Stimulated activated CD8-positive, alpha-beta memory T cell treated with anti-CD3 and anti-CD28 coated beads, Interleukin-12 subunit alpha, Interleukin-12 subunit beta, amount 100 ng/mL, for 24 hours (primary cell): ENCODE data around the gene PDCD4.

Experiments used
- DNase-seq: peaks from one replicate; pipeline ENCODE4 v3.0.0-alpha.2; 2020; ENCODE audit errors: extremely low read depth

The PDCD4 gene

GRCh38 chr10:110842326-110842904 is 29.3 kb upstream of the PDCD4 start:
- DNase-seq, result no peak

- DNase-seq, result no peak
These were observed 28.7 kb upstream of the PDCD4 start for GRCh38 chr10:110843031-110843430.

DNA sequence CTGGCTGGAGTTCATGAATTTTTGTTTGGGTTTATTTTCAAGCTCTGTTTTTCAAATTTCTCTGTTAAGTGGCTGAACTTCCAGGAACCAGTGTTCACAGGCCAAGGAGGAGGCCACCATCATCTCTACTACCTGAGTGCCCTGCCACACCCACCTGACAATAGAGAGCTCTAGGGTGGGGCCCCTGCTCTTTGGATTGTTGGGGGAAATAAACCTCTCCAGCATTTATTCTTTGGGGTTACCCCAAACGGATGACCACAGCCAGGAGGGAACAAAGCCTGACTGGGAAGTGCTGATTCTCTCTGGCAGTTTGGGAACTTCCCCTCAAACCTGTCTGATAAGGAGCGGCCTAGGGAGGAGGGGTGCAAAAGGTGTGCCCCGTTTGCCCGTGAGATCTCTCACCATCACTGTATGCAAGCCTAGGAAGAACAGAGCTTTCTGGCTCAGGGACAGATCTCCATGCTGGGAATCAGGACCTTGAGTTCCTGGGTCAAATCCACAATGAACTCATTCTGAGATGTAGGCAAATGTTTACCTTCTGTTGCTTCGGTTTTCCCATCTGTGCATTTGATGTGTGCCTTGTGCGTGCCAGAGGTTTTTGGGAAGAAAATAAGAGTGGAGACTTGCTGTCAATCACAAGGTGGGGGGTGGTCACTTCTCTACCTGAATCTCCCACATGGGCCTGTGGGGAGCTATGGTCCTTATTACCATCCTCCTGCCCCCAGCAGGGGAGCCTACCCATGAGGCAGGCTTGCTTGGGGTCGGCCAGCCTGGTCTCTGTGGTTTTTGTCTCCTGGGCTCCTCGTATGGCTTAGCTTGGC is 27.7 kb upstream of the PDCD4 start:
- DNase-seq, result no peak

DNA sequence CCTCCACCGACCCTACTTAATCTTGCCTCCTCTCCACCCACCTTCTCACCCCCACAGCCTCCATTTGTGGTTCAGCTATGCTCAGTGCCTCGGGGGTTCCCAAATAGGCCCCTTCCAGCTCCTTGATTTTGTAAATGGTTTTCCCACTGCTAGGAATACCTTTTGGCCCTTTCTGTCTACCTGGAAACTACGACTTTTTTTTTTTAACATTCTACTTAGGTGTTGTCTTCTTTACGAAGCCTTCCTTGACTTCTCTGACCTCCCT is 27.2 kb upstream of the PDCD4 start:
- no peak for DNase-seq

DNA sequence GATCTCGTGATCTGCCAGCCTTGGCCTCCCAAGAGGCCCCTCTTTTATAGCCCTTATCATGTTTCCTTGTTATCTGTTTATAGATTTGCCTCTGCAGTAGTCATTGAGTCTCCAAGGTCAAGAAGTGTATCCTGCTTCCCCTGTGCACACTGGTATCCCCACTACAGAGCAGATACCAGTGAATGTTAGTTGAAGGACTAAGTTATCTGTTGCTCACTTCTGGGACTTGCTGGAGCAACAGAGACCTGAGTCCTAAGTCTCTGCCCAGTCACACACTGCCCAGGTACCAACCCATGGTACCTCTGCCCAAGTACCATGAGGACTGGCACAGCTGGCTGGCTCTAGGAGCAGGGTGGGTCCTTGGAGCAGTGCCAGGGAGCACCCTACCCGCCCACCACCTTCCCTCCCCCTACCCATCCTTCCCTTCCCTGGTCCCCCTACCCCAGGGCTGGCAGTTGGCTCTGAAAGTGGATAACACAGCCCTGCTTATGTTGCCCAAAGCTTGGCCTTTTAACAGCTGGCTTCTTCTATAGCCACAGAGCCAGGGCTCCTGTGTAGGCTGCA is 26.5 kb upstream of the PDCD4 start:
- no peak for DNase-seq

DNA sequence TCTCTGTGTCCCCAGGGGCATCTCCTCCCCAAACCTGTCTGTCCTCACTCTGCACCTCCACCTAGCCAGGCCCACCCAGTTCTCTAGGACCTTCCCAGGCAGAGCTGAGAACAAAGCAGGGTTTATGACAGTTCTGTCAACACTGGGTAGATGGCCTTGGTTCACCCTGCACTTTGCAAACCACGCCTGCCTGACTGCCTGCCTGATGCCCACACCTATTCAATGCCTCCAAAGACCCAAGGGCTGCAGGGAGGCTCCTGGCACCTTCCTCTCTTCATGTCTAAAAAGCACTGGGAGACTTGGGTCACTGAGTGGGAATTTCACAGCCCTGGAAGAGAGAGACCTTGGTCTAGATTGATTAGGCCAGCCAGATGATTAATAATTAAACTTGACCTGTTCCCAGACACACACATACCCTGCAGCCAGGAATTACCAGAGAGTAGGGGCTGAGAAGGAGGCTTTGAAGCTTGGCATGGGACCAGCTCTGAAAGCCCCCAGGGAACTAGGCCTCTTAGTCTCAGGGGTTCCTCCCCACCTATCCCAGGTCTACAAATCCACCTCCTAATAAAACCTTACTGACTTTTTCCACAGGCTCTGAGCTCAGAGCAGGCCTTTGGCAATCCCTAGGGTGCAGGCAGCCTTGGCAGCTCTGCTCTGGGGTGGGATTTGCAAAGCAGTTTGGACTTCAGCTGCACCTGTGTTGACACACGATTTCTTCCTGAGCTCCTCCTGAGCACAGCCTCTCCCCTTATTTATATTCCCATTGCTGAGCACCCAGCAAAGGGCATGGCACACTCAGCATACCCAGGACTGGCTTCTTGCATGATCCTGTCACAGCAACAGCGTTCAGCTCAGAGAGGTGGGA is 25.7 kb upstream of the PDCD4 start:
- no peak for DNase-seq

DNA sequence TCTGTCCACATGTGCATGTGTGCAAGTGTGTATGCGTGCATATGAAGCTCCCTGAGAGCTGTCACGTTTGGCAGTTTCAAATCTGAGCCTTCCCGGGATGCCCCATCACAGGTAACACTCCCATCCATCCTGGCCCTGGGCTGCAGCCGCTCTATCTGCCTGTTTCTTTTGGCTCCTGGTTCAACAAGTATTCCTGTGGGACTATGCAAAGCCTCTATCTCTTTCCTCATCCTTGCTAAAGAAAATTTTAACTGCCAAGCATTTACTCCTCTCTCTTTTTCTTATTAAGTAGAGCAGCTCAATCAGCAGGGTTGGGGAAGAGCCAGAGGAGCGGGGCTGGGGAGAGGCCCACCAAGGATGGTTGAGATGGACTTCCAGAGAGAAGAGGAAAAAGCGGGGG is 24.4 kb upstream of the PDCD4 start:
- DNase-seq, result no peak

DNA sequence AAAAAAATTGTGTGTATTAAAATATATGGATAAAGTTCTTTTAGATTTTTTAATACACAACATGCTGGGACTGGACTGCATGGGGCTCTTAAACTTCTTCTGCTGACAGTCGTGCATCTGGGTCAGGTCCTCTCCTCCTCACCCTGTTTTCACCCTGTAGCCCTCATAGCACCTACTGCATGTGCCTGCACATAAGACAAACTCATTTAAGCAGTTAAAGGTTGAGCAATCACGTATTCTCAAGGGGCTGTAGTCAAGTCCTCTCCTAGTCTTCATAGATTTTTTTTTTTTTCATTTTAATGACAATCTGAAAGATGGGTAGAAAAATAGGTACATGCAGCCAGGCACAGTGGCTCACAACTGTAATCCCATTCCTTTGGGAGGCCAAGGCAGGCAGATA is 23.6 kb upstream of the PDCD4 start:
- DNase-seq, result no peak

DNA sequence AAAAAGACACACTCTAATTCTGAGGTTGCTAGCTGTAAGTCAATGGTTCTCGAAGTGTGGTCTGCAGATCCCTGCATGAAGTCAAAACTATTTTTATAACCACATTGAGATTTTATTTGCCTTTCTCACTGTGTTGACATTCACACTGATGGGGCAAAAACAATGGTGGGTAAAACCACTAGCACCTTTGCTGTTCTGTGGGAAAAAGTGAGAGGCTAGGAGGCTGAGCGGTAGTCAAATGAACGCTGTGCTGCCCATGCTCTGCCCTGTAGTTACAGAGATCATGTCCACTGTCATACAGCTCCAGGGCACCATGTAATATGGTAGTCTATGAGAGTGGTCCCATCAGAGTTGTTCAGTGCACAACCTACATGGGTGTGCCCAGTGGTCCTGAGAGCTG is 21.6 kb upstream of the PDCD4 start:
- DNase-seq, result no peak

- DNase-seq, result no peak
These were observed 20.6 kb upstream of the PDCD4 start for GRCh38 chr10:110851020-110851612.

- DNase-seq, result no peak
These were observed 19.4 kb upstream of the PDCD4 start for GRCh38 chr10:110852255-110852896.

DNA sequence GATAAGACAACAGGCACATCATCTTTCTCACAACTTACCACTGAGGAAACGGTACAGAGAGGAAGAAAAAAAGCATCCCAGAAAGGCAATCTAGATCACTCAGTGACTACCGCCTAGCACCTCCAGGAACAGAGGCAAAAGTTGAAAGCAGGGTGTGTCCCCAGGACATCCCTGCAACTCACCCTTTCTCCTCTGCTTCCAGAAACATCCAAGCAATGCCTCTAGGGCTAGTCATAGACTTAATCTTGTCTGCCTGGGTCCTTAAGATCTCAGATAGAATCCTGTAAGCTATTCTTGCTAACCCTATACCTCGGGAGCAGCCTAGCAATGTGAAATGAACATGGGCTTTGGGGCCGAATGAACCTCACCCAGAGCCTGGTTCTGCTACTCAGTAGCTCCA is 18.8 kb upstream of the PDCD4 start:
- DNase-seq, result no peak

GRCh38 chr10:110853921-110854605 is 17.7 kb upstream of the PDCD4 start:
- no peak for DNase-seq

GRCh38 chr10:110857265-110858171 is 14.2 kb upstream of the PDCD4 start:
- DNase-seq, result no peak

DNA sequence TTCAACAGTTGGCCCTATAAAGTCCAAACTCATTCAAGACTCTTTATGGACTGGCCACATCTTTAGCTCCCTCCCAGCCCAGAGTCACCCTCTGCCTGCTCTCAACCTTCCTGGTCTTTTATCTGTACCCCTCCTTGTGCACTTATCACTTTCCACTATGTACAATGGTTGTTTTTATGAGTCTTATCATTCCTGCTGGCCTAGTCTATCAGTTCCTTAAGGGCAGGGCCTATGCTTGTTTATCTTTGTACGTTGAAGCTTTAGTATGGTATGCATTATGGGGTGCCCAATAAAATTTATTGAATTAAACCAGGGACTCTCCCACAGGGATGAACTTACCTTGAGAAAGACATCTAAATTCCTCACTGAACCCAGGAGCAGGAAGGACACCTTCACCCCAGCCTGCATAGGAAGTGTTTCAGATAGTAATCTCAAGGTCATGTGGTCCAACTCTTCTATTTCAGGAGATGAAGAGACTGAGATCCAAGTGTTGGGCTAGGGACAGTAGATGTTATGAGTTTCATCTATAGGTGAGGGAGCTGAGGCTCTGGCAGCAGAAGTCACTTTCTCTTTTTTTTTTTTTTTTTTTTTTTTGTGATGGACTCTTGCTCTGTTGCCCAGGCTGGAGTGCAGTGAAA is 13.3 kb upstream of the PDCD4 start:
- DNase-seq, result no peak

- DNase-seq, result no peak
These were observed 12.3 kb upstream of the PDCD4 start for GRCh38 chr10:110859206-110859972.

DNA sequence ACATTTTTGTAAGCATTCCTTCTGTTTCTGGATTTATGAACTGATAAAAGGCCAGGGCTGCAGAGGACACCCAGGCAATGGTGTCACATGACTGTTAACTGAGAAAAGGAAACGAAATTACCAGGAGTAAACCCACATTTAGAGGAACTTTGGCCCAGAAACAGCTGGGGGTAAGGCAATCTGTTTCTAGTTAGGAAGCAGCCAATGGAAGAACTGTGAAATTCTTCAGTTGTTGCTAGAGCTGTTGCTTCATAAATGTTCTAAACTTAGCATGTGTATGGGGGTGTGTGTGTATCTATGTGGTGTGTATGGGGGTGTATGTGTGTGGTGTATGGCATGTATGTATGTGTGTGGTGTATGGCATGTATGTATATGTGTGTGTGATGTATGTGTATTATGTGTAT is 11.8 kb upstream of the PDCD4 start:
- no peak for DNase-seq

DNA sequence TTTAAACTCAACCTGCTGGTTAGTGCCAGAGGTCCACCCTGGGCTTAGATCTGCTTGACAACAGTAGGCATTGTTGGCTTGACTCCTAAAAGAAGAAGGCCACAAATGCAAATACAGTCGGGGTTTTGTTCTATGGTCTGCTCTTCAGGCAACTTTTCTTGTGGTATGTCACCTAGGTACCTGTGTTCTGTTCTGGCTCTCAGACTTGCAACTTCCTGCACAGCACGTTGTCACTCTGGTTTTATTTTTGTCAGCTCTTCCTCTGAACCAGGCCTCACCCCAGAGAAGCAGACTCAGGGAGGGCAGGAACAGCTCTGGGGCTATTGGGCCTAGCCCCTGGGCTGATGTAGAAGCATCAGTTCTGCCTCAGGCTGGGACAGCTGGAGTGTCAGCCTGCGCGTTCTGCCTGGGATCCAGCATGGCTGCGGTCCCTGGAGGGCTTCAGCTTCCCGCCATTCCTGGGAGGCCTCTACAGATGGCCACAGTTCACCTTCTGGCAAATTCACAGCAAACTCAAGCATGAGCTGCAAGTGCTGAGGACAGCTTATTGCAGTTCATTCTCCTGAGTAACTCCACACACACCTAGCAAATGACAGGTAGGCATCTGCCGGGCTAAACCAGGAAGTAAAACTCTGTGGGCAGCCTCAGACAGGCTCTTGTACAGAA is 11.0 kb upstream of the PDCD4 start:
- DNase-seq, result no peak
